ENCODE measurements around the gene CCT7. TPM values are rescaled to one million over a fixed set of nuclear protein-coding genes. Genes with fewer than 3 reads are reported as not detected.

CCT7 gene
- total and polyA plus RNA-seq, 8 donors: 177 to 233 (median 214) TPM

GRCh38 chr2:73294239-73294638, 60.1 kb downstream of the CCT7 start:
- no peak for TF ChIP-seq CTCF (IDR thresholded peaks at IDR 0.05)
- peaks cover 56 to 95% of the 10 kb centered on the region in 2 donors for H3K27me3 ChIP-seq
- H3K4me1 ChIP-seq: peaks cover 8 to 24% of the 10 kb centered on the region in 2 donors
- no peak overlapping the region for H3K27ac ChIP-seq
- ATAC-seq (no peak), DNase-seq (no peak)
- no peak overlapping the region for H3K4me3 ChIP-seq
- no peaks in the 10 kb centered on the region for H3K9me3 ChIP-seq
- intact Hi-C loops (cut with DNase I): no loop called here
- H3K36me3 ChIP-seq: no peaks in the 10 kb centered on the region

GRCh38 chr2:73295751-73296400, 61.8 kb downstream of the CCT7 start:
- TF ChIP-seq CTCF (IDR thresholded peaks at IDR 0.05): no peak
- DNase-seq (no peak), ATAC-seq (no peak)
- H3K4me3 ChIP-seq: no peak overlapping the region
- no peaks in the 10 kb centered on the region for H3K36me3 ChIP-seq
- H3K9me3 ChIP-seq: no peaks in the 10 kb centered on the region
- intact Hi-C loops (cut with DNase I): no loop called here
- no peak overlapping the region for H3K27ac ChIP-seq
- peaks cover 8 to 23% of the 10 kb centered on the region in 2 donors for H3K4me1 ChIP-seq
- peaks cover 51 to 81% of the 10 kb centered on the region in 2 donors for H3K27me3 ChIP-seq

- Histone ChIP-seq H3K4me1 (peaks cover 0 to 10% of the 10 kb centered on the region in 2 donors), H3K4me3 (no peak overlapping the region), H3K9me3 (no peaks in the 10 kb centered on the region), H3K36me3 (no peaks in the 10 kb centered on the region), H3K27ac (no peak overlapping the region), H3K27me3 (peaks cover 38 to 68% of the 10 kb centered on the region in 2 donors)
- ATAC-seq (no peak), DNase-seq (no peak)
- TF ChIP-seq CTCF (IDR thresholded peaks at IDR 0.05): no peak
- intact Hi-C loops (cut with DNase I): no loop called here
These were observed 63.0 kb downstream of the CCT7 start for GRCh38 chr2:73297151-73297559.

GRCh38 chr2:73297586-73297985, 63.5 kb downstream of the CCT7 start:
- intact Hi-C loops (cut with DNase I): no loop called here
- Histone ChIP-seq H3K9me3 (no peaks in the 10 kb centered on the region), H3K27ac (no peak overlapping the region), H3K4me3 (no peak overlapping the region), H3K27me3 (peaks cover 34 to 64% of the 10 kb centered on the region in 2 donors), H3K4me1 (peaks cover 0 to 8% of the 10 kb centered on the region in 2 donors), H3K36me3 (no peaks in the 10 kb centered on the region)
- ATAC-seq (no peak), DNase-seq (no peak)
- no peak for TF ChIP-seq CTCF (IDR thresholded peaks at IDR 0.05)

- ATAC-seq: no peak
- no peak for TF ChIP-seq CTCF (IDR thresholded peaks at IDR 0.05)
- intact Hi-C loops (cut with DNase I): no loop called here
These were observed 66.8 kb downstream of the CCT7 start for GRCh38 chr2:73300926-73301325.

More at GRCh38 chr2:73300926-73301325, 66.8 kb downstream of the CCT7 start:
- Histone ChIP-seq H3K4me1 (no peaks in the 10 kb centered on the region), H3K36me3 (no peaks in the 10 kb centered on the region), H3K27me3 (peaks cover 2 to 37% of the 10 kb centered on the region in 2 donors), H3K4me3 (no peak overlapping the region), H3K27ac (no peak overlapping the region), H3K9me3 (no peaks in the 10 kb centered on the region)
- no peak for DNase-seq

All from left lung (tissue), 10 donors.